HepG2 (cell line): ENCODE data around the gene MAGIX. TPM values are rescaled to one million over a fixed set of nuclear protein-coding genes. Genes with fewer than 3 reads are reported as not detected.

Source experiments
- ATAC-seq: fragments of 200-7000 bp; cut with Tn5 transposase; 3 replicates; pipeline ENCODE4 v1.9.1; 2020; ENCODE audit warnings: mild to moderate bottlenecking, moderate library complexity
- BruUV-seq: library from RNA; stranded (reverse); fragments of 400-500 nt; replicated peaks from 2 replicates; lab custom pipeline; 2021; lab: Mats Ljungman, UMichigan
- CTCF ChIA-PET: fragments of 300-600 bp; formaldehyde crosslinking; extraction: SDS; loops from one replicate; lab custom pipeline; 2021; ENCODE audit warnings: low total read pairs, inconsistent platforms, low intra/inter-chr PET ratio; lab: Yijun Ruan, JAX
- POLR2A ChIA-PET: fragments of 350-600 bp; sonication (Branson Sonifier 250); formaldehyde crosslinking; loops from one replicate; lab custom pipeline; 2020; ENCODE audit warnings: antibody characterized with exemption, inconsistent platforms; lab: Yijun Ruan, JAX
- DNase-seq: peaks from one replicate; pipeline ENCODE4 v3.0.0-alpha.2; 2015; ENCODE audit warnings: low spot score
- FAIRE-seq: peaks from 3 replicates; lab custom pipeline; 2011; peaks lifted over from hg19 to GRCh38; lab: Jason Lieb, UNC
- H2AFZ ChIP-seq: one replicate; pipeline ENCODE4 v1.6.1; 2011; ENCODE audit warnings: low read length, inconsistent platforms
- H3K27ac ChIP-seq: fragments of 300-600 bp; 3 replicates; pipeline ENCODE4 v1.8.0; 2011; ENCODE audit warnings: mixed run types, mild to moderate bottlenecking, mixed read lengths, low read length, inconsistent platforms; ENCODE audit not compliant: insufficient read depth; ENCODE audit errors: extremely low read length
- H3K27me3 ChIP-seq, 2 experiments: fragments of 200-600 bp in 1 of 2; 2 replicates in 1 of 2; 3 replicates in 1 of 2; pipeline versions ENCODE4 v1.6.0 to v1.8.0; 2011; ENCODE audit warnings: low read length in 2 of 2, mild to moderate bottlenecking in 2 of 2, moderate library complexity in 2 of 2, inconsistent platforms in 1 of 2; ENCODE audit not compliant: insufficient read depth in 2 of 2, control insufficient read depth in 1 of 2
- H3K36me3 ChIP-seq, 2 experiments: fragments of 200-600 bp in 1 of 2; replicated peaks in 1 of 2; 2 replicates in 1 of 2; 3 replicates in 1 of 2; pipeline versions ENCODE4 v1.5.1 to v1.8.0; 2011; ENCODE audit warnings: low read length in 2 of 2, inconsistent platforms in 1 of 2; ENCODE audit not compliant: insufficient read depth in 2 of 2, control insufficient read depth in 1 of 2
- H3K4me1 ChIP-seq: 2 replicates; pipeline ENCODE4 v1.5.1; 2012; ENCODE audit warnings: low read length, inconsistent platforms; ENCODE audit not compliant: insufficient read depth
- H3K4me2 ChIP-seq: 2 replicates; pipeline ENCODE4 v1.6.0; 2011; ENCODE audit warnings: low read depth, low read length, inconsistent platforms
- H3K4me3 ChIP-seq, 3 experiments: fragments of 200-600 bp in 1 of 3; sonication (generic), shearing (Covaris generic) in 1 of 3; replicated peaks in 1 of 3; 2 replicates each; pipeline ENCODE4 v1.5.1; 2011 to 2016; ENCODE audit warnings: low read length in 3 of 3, inconsistent platforms in 2 of 3, low read depth in 2 of 3, mild to moderate bottlenecking in 2 of 3, control low read depth in 1 of 3, mixed read lengths in 1 of 3; ENCODE audit not compliant: insufficient read depth in 1 of 3
- H3K79me2 ChIP-seq: one replicate; pipeline ENCODE4 v1.6.1; 2011; ENCODE audit warnings: low read length, inconsistent platforms; ENCODE audit not compliant: insufficient read depth
- H3K9ac ChIP-seq: 2 replicates; pipeline ENCODE4 v1.6.0; 2011; ENCODE audit warnings: mild to moderate bottlenecking, low read depth, low read length, inconsistent platforms; ENCODE audit not compliant: insufficient read depth
- H3K9me3 ChIP-seq: 2 replicates; pipeline ENCODE4 v1.5.1; 2012; ENCODE audit warnings: mild to moderate bottlenecking, low read length
- H4K20me1 ChIP-seq: 2 replicates; pipeline ENCODE4 v1.6.0; 2011; ENCODE audit warnings: inconsistent platforms, mild to moderate bottlenecking, low read length, moderate library complexity; ENCODE audit not compliant: insufficient read depth
- ADNP ChIP-seq: sonication (generic); formaldehyde crosslinking; IDR thresholded peaks from 2 replicates; pipeline ENCODE4 v1.4.0; 2020; ENCODE audit warnings: missing genetic modification reagents
- CEBPG ChIP-seq: IDR thresholded peaks from 2 replicates; pipeline ENCODE4 v1.6.1; 2016
- CEBPZ ChIP-seq: IDR thresholded peaks from 2 replicates; pipeline ENCODE4 v1.6.1; 2012; ENCODE audit warnings: low read length, improper control_type of control experiment
- GABPA ChIP-seq, 2 experiments: IDR thresholded peaks; 2 replicates each; pipeline ENCODE4 v1.6.1; 2011 to 2016; ENCODE audit warnings: low read depth in 2 of 2, low read length in 1 of 2, missing biosample characterization in 1 of 2, missing genetic modification characterization in 1 of 2
- GLMP ChIP-seq: sonication (generic); formaldehyde crosslinking; IDR thresholded peaks from 2 replicates; pipeline ENCODE4 v1.9.0; 2021; ENCODE audit warnings: missing genetic modification reagents, mild to moderate bottlenecking, borderline replicate concordance
- RFX3 ChIP-seq: IDR thresholded peaks from 2 replicates; pipeline ENCODE4 v1.6.1; 2016; ENCODE audit warnings: missing biosample characterization, missing genetic modification reagents
- ZBTB34 ChIP-seq: sonication (generic); formaldehyde crosslinking; IDR thresholded peaks from 2 replicates; pipeline ENCODE4 v1.8.0; 2022; ENCODE audit warnings: mild to moderate bottlenecking, missing genetic modification reagents
- ZBTB42 ChIP-seq: sonication (generic); formaldehyde crosslinking; IDR thresholded peaks from 2 replicates; pipeline ENCODE4 v1.5.0; 2020; ENCODE audit warnings: mild to moderate bottlenecking, missing genetic modification reagents
- ZNF558 ChIP-seq: sonication (generic); formaldehyde crosslinking; IDR thresholded peaks from 2 replicates; pipeline ENCODE4 v1.9.0; 2022; ENCODE audit warnings: mild to moderate bottlenecking, missing genetic modification reagents, borderline replicate concordance
- WGBS: methylation state at CpG from one replicate; pipeline ENCODE4 v1.1.6; 2017; ENCODE audit warnings: low lambda C conversion rate; 5-methylcytosine and 5-hydroxymethylcytosine counted together
- in situ Hi-C: cut with HindIII; loops from 2 replicates; pipeline ENCODE4 v1.10.0; 2017; ENCODE audit warnings: low pct_unique_long_range_greater_than_20kb; ENCODE audit not compliant: extremely low pct_ligation_motif_present
- intact Hi-C: fragments of 100-400 bp; cut with micrococcal nuclease; formaldehyde crosslinking; loops from one replicate; pipeline ENCODE4 v1.10.0; 2022; ENCODE audit not compliant: unreplicated experiment
- polyA plus RNA-seq, 8 experiments: library from polyadenylated mRNA; depleted of rRNA in 3 of 8; stranded (reverse) in 7 of 8; unstranded in 1 of 8; fragments of >200 nt; fragmentation: Illumina TruSeq in 4 of 8; extraction: Trizol in 4 of 8; gene quantifications; 2 replicates each; pipeline versions ENCODE4 v1.2.1 to v1.2.3, GENCODE V29; 2011 to 2016; ENCODE audit warnings: low read depth in 4 of 8, missing spikeins in 1 of 8, mixed read lengths in 1 of 8; ENCODE audit not compliant: insufficient read depth in 1 of 8
- total RNA-seq, 5 experiments: library from RNA; depleted of rRNA; stranded (reverse); fragments of >200 nt; fragmentation: Illumina TruSeq; extraction: Trizol; gene quantifications; 2 replicates each; pipeline ENCODE4 v1.2.3, GENCODE V29; 2016; ENCODE audit warnings: low read depth in 1 of 5
- TF ChIP-seq, protein P1 (sequence below): sonication (generic); formaldehyde crosslinking; IDR thresholded peaks from 2 replicates; pipeline ENCODE4 v1.4.0; 2020; ENCODE audit warnings: missing genetic modification reagents
- TF ChIP-seq, protein P2 (sequence below): sonication (generic); formaldehyde crosslinking; IDR thresholded peaks from 2 replicates; pipeline ENCODE4 v1.4.0; 2020; ENCODE audit warnings: low read depth, mild to moderate bottlenecking, missing genetic modification reagents

MAGIX gene
- total and polyA plus RNA-seq, 2 of the 13 experiments (the other 11 are each of a cell fraction or from before 2014, with no cell fraction given), result 0.63 to 1.2 TPM

DNA sequence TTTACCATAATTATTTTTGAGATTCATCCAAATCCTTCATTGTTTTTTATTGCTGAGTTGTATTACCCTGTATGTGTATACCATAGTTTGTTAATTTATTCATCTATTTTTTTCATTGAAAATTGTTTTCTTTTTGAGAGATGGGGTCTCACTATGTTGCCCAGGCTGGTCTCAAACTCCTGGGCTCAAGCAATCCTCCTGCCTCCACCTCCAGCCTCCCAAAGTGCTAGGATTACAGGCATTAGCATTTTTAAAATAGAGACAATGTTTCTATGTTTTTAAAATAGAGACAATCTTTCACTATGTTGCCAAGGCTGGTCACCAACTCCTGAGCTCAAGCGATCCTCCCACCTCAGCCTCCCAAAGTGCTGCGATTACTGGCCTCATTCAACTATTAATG is 1.6 kb upstream of the MAGIX start:
- FAIRE-seq, result no peak
- no peaks in the 10 kb centered on the region for H3K79me2 ChIP-seq
- no peaks in the 10 kb centered on the region for H3K9me3 ChIP-seq
- no peaks in the 10 kb centered on the region for H4K20me1 ChIP-seq
- peaks cover 18% of the 10 kb centered on the region; the same call in 1 of the 2 replicates for H3K4me1 ChIP-seq
- POLR2A ChIA-PET, result no interaction called here
- H3K4me2 ChIP-seq, result no peak overlapping the region
- no peak overlapping the region for H3K4me3 ChIP-seq
- H3K27me3 ChIP-seq, result no peaks in the 10 kb centered on the region
- H3K9ac ChIP-seq, result no peak overlapping the region
- no peak overlapping the region for H3K27ac ChIP-seq
- in situ Hi-C loops (loop anchor here (5.0 kb wide), 1 partner anchor 39 kb away; the partner anchor contains the start of gene GPKOW), intact Hi-C loops (loop anchor here (5.0 kb wide), 1 partner anchor 39 kb away; the partner anchor contains the start of gene GPKOW)
- no peak for ATAC-seq
- H2AFZ ChIP-seq, result no peak overlapping the region
- CTCF ChIA-PET, result no interaction called here
- 88% methylated on average over 2 of the region's 2 CpGs for WGBS
- no TSS peak for BruUV-seq
- DNase-seq, result no peak
- H3K36me3 ChIP-seq, result no peaks in the 10 kb centered on the region
- TF ChIP-seq GABPA (IDR thresholded peaks at IDR 0.05; ENCODE audit: low read depth, low read length) (no peak), GABPA (CRISPR knock-in tag; IDR thresholded peaks at IDR 0.05; ENCODE audit: low read depth) (no peak), ZBTB34 (CRISPR knock-in tag) (no peak), CEBPG (no peak), RFX3 (no peak), ZBTB42 (CRISPR knock-in tag) (no peak), GLMP (CRISPR knock-in tag) (no peak), ZNF558 (CRISPR knock-in tag) (no peak), ADNP (CRISPR knock-in tag) (no peak), CEBPZ (no peak)
- TF ChIP-seq, protein P1, sequence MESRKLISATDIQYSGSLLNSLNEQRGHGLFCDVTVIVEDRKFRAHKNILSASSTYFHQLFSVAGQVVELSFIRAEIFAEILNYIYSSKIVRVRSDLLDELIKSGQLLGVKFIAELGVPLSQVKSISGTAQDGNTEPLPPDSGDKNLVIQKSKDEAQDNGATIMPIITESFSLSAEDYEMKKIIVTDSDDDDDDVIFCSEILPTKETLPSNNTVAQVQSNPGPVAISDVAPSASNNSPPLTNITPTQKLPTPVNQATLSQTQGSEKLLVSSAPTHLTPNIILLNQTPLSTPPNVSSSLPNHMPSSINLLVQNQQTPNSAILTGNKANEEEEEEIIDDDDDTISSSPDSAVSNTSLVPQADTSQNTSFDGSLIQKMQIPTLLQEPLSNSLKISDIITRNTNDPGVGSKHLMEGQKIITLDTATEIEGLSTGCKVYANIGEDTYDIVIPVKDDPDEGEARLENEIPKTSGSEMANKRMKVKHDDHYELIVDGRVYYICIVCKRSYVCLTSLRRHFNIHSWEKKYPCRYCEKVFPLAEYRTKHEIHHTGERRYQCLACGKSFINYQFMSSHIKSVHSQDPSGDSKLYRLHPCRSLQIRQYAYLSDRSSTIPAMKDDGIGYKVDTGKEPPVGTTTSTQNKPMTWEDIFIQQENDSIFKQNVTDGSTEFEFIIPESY (CRISPR knock-in tag), result no peak
- TF ChIP-seq, protein P2, sequence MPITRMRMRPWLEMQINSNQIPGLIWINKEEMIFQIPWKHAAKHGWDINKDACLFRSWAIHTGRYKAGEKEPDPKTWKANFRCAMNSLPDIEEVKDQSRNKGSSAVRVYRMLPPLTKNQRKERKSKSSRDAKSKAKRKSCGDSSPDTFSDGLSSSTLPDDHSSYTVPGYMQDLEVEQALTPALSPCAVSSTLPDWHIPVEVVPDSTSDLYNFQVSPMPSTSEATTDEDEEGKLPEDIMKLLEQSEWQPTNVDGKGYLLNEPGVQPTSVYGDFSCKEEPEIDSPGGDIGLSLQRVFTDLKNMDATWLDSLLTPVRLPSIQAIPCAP (CRISPR knock-in tag), result no peak
